VCaP (cell line): ENCODE results near the gene NOP10.

Experiments used
- H3K27ac ChIP-seq: fragments of 450-650 bp; 2 replicates; pipeline ENCODE4 v1.5.1; 2017
- CTCF ChIP-seq: fragments of 450-650 bp; conservative IDR thresholded peaks from 2 replicates; pipeline ENCODE4 v1.5.1; 2017; ENCODE audit warnings: mild to moderate bottlenecking, moderate library complexity

Gene NOP10

GRCh38 chr15:34301058-34301457 is 41.9 kb downstream of the NOP10 start:
- no peak for TF ChIP-seq CTCF
- H3K27ac ChIP-seq = no peak overlapping the region

- no peak overlapping the region for H3K27ac ChIP-seq
- no peak for TF ChIP-seq CTCF
Measured at GRCh38 chr15:34297059-34297458, 45.9 kb downstream of the NOP10 start.

GRCh38 chr15:34292621-34293020 is 50.3 kb downstream of the NOP10 start:
- H3K27ac ChIP-seq = no peak overlapping the region
- TF ChIP-seq CTCF = no peak
